GM12873 (cell line): ENCODE measurements around the gene RAB10.

Experiments used
- CTCF ChIP-seq: IDR thresholded peaks from 2 replicates; pipeline ENCODE4 v1.5.1; 2012; ENCODE audit warnings: low read depth, mild to moderate bottlenecking, moderate library complexity, low read length, control low read depth; ENCODE audit not compliant: insufficient read depth; ENCODE audit errors: missing control alignments

RAB10 gene

GRCh38 chr2:26061539-26061938 is 27.7 kb downstream of the RAB10 start:
- TF ChIP-seq CTCF, result no peak

GRCh38 chr2:26064846-26065245 is 31.0 kb downstream of the RAB10 start:
- no peak for TF ChIP-seq CTCF

- no peak for TF ChIP-seq CTCF
Observed at GRCh38 chr2:26067186-26067974, 33.5 kb downstream of the RAB10 start.

GRCh38 chr2:26067980-26068507 is 34.2 kb downstream of the RAB10 start:
- TF ChIP-seq CTCF, result no peak

- no peak for TF ChIP-seq CTCF
Observed at GRCh38 chr2:26068602-26069298, 34.9 kb downstream of the RAB10 start.

GRCh38 chr2:26070730-26071129 is 36.8 kb downstream of the RAB10 start:
- no peak for TF ChIP-seq CTCF
